ENCODE results near the gene SMPD2.

The SMPD2 gene

DNA sequence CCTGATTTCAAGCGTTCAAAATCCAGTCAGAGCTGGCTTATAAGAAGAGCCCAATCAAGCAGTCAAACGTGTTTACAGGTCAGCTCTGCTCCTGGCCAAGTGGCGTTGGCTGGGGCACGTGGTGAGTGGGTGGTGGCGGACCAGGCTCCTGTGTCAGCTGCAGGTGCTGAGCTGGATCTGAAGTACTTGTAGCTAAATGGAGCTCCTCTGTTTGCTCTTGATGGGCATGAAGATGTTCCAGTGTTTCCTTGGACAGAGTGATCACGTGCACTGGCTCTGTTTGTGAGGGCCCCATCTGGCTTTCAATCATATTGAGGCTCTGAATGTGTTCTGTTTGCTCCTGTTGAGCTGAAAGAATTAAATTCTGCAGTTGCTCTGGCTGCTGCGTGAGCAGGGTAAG is 25.2 kb downstream of the SMPD2 start:
- Histone ChIP-seq H4K91ac (ENCODE audit: low read depth, low read length) (no peak overlapping the region), H2BK5ac (ENCODE audit: low read depth, low read length, poor library complexity) (no peak overlapping the region), H3K4me3 (ENCODE audit: low read depth, low read length) (no peak overlapping the region), H3K4me1 (ENCODE audit: control insufficient read depth in 1 of 2, insufficient read depth in 2 of 2, low read length in 2 of 2) (no peaks in the 10 kb centered on the region), H3K79me2 (ENCODE audit: control insufficient read depth, insufficient read depth, low read length, poor library complexity) (no peaks in the 10 kb centered on the region), H3K4me2 (ENCODE audit: low read length) (no peak overlapping the region), H4K8ac (ENCODE audit: low read depth, low read length) (no peak overlapping the region), H3K9ac (ENCODE audit: low read length) (no peak overlapping the region), H3K27ac (ENCODE audit: low read depth, low read length) (no peak overlapping the region), H3K27me3 (ENCODE audit: insufficient read depth, low read length) (no peaks in the 10 kb centered on the region), H3K23ac (ENCODE audit: low read length) (no peak overlapping the region), H2AK5ac (ENCODE audit: low read length) (no peak overlapping the region), H3K79me1 (ENCODE audit: low read length) (no peaks in the 10 kb centered on the region), H3K14ac (ENCODE audit: low read length) (no peak overlapping the region), H2BK12ac (ENCODE audit: low read length) (no peak overlapping the region), H2AFZ (ENCODE audit: insufficient read depth, low read length, poor library complexity) (no peak overlapping the region), H2BK120ac (ENCODE audit: insufficient read depth, low read length, poor library complexity) (no peak overlapping the region), H3K9me3 (ENCODE audit: insufficient read depth, low read depth, low read length) (no peaks in the 10 kb centered on the region), H3K18ac (ENCODE audit: low read length) (no peak overlapping the region), H3K36me3 (ENCODE audit: control insufficient read depth in 1 of 2, insufficient read depth in 2 of 2, low read length in 2 of 2) (peaks cover 13 to 33% of the 10 kb centered on the region in 2 experiments), H4K12ac (ENCODE audit: low read depth, low read length) (no peak overlapping the region), H3K4ac (ENCODE audit: low read depth, low read length) (no peak overlapping the region)
- WGBS (ENCODE audit: extremely low coverage, insufficient coverage, insufficient read length) = no CpG with 5 or more reads among the region's 7 CpGs
- DNase-seq = no peak

DNA sequence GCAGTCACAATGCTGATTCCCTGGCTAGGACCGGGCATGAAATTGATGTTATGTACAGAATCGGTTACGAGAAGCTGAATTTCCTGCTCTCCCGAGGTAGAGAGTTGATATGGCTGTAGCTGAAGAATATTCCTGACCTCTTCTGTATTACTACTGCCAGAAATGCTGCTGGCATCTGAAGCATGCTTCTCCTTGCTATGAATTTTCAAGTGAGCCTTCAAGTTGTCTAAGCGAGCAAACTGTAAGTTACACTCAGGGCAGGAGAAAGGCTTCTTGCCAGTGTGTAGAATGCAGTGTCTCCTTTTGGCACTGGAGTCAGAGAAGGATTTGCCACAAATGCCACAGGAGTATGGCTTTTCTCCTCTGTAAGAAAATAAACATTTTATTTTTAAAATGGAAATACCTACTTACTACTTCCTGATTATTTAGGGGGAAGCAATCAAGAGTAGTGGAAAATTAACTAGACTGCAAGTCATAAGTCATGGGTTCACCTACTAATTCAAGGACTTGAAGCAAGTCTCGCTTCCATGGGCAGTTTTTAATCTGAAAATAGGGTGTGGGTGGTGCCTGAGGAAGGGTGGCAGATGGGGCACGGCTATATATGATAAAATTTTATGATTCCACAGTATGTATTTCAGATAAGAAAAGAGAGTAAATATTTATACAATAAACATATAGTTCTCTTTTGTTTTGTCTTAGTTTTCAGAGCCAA is 25.8 kb downstream of the SMPD2 start:
- no peak overlapping the region for H2AFZ ChIP-seq (ENCODE audit: insufficient read depth, low read length, poor library complexity)
- no peaks in the 10 kb centered on the region for H3K79me2 ChIP-seq (ENCODE audit: control insufficient read depth, insufficient read depth, low read length, poor library complexity)
- H4K12ac ChIP-seq (ENCODE audit: low read depth, low read length) = no peak overlapping the region
- H3K9me3 ChIP-seq (ENCODE audit: insufficient read depth, low read depth, low read length) = no peaks in the 10 kb centered on the region
- no peaks in the 10 kb centered on the region for H3K79me1 ChIP-seq (ENCODE audit: low read length)
- no peak overlapping the region for H2BK12ac ChIP-seq (ENCODE audit: low read length)
- no CpG with 5 or more reads among the region's 7 CpGs for WGBS (ENCODE audit: extremely low coverage, insufficient coverage, insufficient read length)
- no peak overlapping the region for H4K8ac ChIP-seq (ENCODE audit: low read depth, low read length)
- H3K23ac ChIP-seq (ENCODE audit: low read length) = no peak overlapping the region
- no peak overlapping the region for H4K91ac ChIP-seq (ENCODE audit: low read depth, low read length)
- peak in 1 of 2 donors; percentile 19 for DNase-seq
- H3K4ac ChIP-seq (ENCODE audit: low read depth, low read length) = no peak overlapping the region
- peaks cover 13 to 37% of the 10 kb centered on the region in 2 experiments for H3K36me3 ChIP-seq (ENCODE audit: control insufficient read depth in 1 of 2, insufficient read depth in 2 of 2, low read length in 2 of 2)
- H3K18ac ChIP-seq (ENCODE audit: low read length) = no peak overlapping the region
- no peak overlapping the region for H3K27ac ChIP-seq (ENCODE audit: low read depth, low read length)
- no peak overlapping the region for H3K14ac ChIP-seq (ENCODE audit: low read length)
- no peak overlapping the region for H3K4me2 ChIP-seq (ENCODE audit: low read length)
- no peak overlapping the region for H2BK120ac ChIP-seq (ENCODE audit: insufficient read depth, low read length, poor library complexity)
- no peaks in the 10 kb centered on the region for H3K4me1 ChIP-seq (ENCODE audit: control insufficient read depth in 1 of 2, insufficient read depth in 2 of 2, low read length in 2 of 2)
- no peak overlapping the region for H2AK5ac ChIP-seq (ENCODE audit: low read length)
- no peak overlapping the region for H2BK5ac ChIP-seq (ENCODE audit: low read depth, low read length, poor library complexity)
- no peaks in the 10 kb centered on the region for H3K27me3 ChIP-seq (ENCODE audit: insufficient read depth, low read length)
- no peak overlapping the region for H3K4me3 ChIP-seq (ENCODE audit: low read depth, low read length)
- no peak overlapping the region for H3K9ac ChIP-seq (ENCODE audit: low read length)

DNA sequence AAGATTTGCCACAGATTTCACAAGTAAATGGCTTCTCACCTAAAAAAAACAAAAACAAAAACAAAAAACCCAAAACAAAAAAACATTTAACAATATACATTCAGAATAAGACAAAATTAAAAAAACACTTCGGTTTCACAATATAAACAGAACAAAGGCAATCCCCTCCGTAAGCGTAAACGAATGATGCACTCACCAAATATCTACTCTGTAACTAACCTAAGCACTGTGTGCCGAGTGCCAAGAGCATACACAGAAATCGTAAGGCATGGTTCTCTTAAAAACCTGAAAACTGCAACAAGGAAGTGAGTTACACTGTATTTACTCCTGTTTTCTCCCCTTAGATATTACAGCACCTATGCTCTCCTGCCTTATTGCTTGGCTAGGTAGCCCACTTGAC is 27.2 kb downstream of the SMPD2 start:
- H3K36me3 ChIP-seq (ENCODE audit: control insufficient read depth in 1 of 2, insufficient read depth in 2 of 2, low read length in 2 of 2) = peaks cover 15 to 45% of the 10 kb centered on the region in 2 experiments
- no peak overlapping the region for H2BK120ac ChIP-seq (ENCODE audit: insufficient read depth, low read length, poor library complexity)
- H3K9me3 ChIP-seq (ENCODE audit: insufficient read depth, low read depth, low read length) = no peaks in the 10 kb centered on the region
- H3K27ac ChIP-seq (ENCODE audit: low read depth, low read length) = no peak overlapping the region
- H2BK12ac ChIP-seq (ENCODE audit: low read length) = no peak overlapping the region
- H3K23ac ChIP-seq (ENCODE audit: low read length) = no peak overlapping the region
- no peak overlapping the region for H3K14ac ChIP-seq (ENCODE audit: low read length)
- no peak overlapping the region for H4K91ac ChIP-seq (ENCODE audit: low read depth, low read length)
- no peak overlapping the region for H2AFZ ChIP-seq (ENCODE audit: insufficient read depth, low read length, poor library complexity)
- no peaks in the 10 kb centered on the region for H3K27me3 ChIP-seq (ENCODE audit: insufficient read depth, low read length)
- H3K9ac ChIP-seq (ENCODE audit: low read length) = no peak overlapping the region
- no peaks in the 10 kb centered on the region for H3K79me1 ChIP-seq (ENCODE audit: low read length)
- WGBS (ENCODE audit: extremely low coverage, insufficient coverage, insufficient read length) = 100% methylated on average over 1 of the region's 6 CpGs
- no peak overlapping the region for H3K4me2 ChIP-seq (ENCODE audit: low read length)
- H2AK5ac ChIP-seq (ENCODE audit: low read length) = no peak overlapping the region
- peaks cover 0 to 2% of the 10 kb centered on the region in 2 experiments for H3K4me1 ChIP-seq (ENCODE audit: control insufficient read depth in 1 of 2, insufficient read depth in 2 of 2, low read length in 2 of 2)
- no peak for DNase-seq
- no peak overlapping the region for H2BK5ac ChIP-seq (ENCODE audit: low read depth, low read length, poor library complexity)
- H4K8ac ChIP-seq (ENCODE audit: low read depth, low read length) = no peak overlapping the region
- no peak overlapping the region for H3K4me3 ChIP-seq (ENCODE audit: low read depth, low read length)
- H3K4ac ChIP-seq (ENCODE audit: low read depth, low read length) = no peak overlapping the region
- H4K12ac ChIP-seq (ENCODE audit: low read depth, low read length) = no peak overlapping the region
- H3K79me2 ChIP-seq (ENCODE audit: control insufficient read depth, insufficient read depth, low read length, poor library complexity) = no peaks in the 10 kb centered on the region
- H3K18ac ChIP-seq (ENCODE audit: low read length) = no peak overlapping the region

GRCh38 chr6:109469591-109470189 is 29.2 kb downstream of the SMPD2 start:
- H3K4me2 ChIP-seq (ENCODE audit: low read length) = no peak overlapping the region
- H2AK5ac ChIP-seq (ENCODE audit: low read length) = no peak overlapping the region
- no peak overlapping the region for H4K91ac ChIP-seq (ENCODE audit: low read depth, low read length)
- H3K4me3 ChIP-seq (ENCODE audit: low read depth, low read length) = no peak overlapping the region
- no peak overlapping the region for H4K12ac ChIP-seq (ENCODE audit: low read depth, low read length)
- no peaks in the 10 kb centered on the region for H3K79me1 ChIP-seq (ENCODE audit: low read length)
- no peaks in the 10 kb centered on the region for H3K9me3 ChIP-seq (ENCODE audit: insufficient read depth, low read depth, low read length)
- H3K23ac ChIP-seq (ENCODE audit: low read length) = no peak overlapping the region
- H3K36me3 ChIP-seq (ENCODE audit: control insufficient read depth in 1 of 2, insufficient read depth in 2 of 2, low read length in 2 of 2) = peaks cover 25 to 54% of the 10 kb centered on the region in 2 experiments
- H3K9ac ChIP-seq (ENCODE audit: low read length) = no peak overlapping the region
- H4K8ac ChIP-seq (ENCODE audit: low read depth, low read length) = no peak overlapping the region
- DNase-seq = no peak
- no peak overlapping the region for H3K4ac ChIP-seq (ENCODE audit: low read depth, low read length)
- H3K14ac ChIP-seq (ENCODE audit: low read length) = no peak overlapping the region
- no peaks in the 10 kb centered on the region for H3K79me2 ChIP-seq (ENCODE audit: control insufficient read depth, insufficient read depth, low read length, poor library complexity)
- H2AFZ ChIP-seq (ENCODE audit: insufficient read depth, low read length, poor library complexity) = no peak overlapping the region
- H2BK120ac ChIP-seq (ENCODE audit: insufficient read depth, low read length, poor library complexity) = no peak overlapping the region
- H3K27ac ChIP-seq (ENCODE audit: low read depth, low read length) = no peak overlapping the region
- H2BK5ac ChIP-seq (ENCODE audit: low read depth, low read length, poor library complexity) = no peak overlapping the region
- no peaks in the 10 kb centered on the region for H3K27me3 ChIP-seq (ENCODE audit: insufficient read depth, low read length)
- peaks cover 0 to 2% of the 10 kb centered on the region in 2 experiments for H3K4me1 ChIP-seq (ENCODE audit: control insufficient read depth in 1 of 2, insufficient read depth in 2 of 2, low read length in 2 of 2)
- whole genome bisulfite sequencing (ENCODE audit: extremely low coverage, insufficient coverage, insufficient read length) = no CpG with 5 or more reads among the region's 5 CpGs
- no peak overlapping the region for H3K18ac ChIP-seq (ENCODE audit: low read length)
- H2BK12ac ChIP-seq (ENCODE audit: low read length) = no peak overlapping the region

All from trophoblast cell (in vitro differentiated cells and primary cell).